Suprapubic skin (tissue), 3 donors: ENCODE results near the gene CYP4F8.

ENCODE experiments used
- CTCF ChIP-seq, 2 donors: fragments of 200-600 bp in 1 of 2; fragments of 450-650 bp in 1 of 2; sonication (generic) in 1 of 2; IDR thresholded peaks; one replicate each; pipeline ENCODE4 v1.5.1; 2016 to 2019; ENCODE audit warnings: antibody characterized with exemption in 2 of 2, mild to moderate bottlenecking in 1 of 2, moderate library complexity in 1 of 2
- POLR2A ChIP-seq, 2 donors: fragments of 450-650 bp; IDR thresholded peaks; one replicate each; pipeline ENCODE4 v1.6.1; 2017; ENCODE audit warnings: antibody characterized with exemption in 2 of 2, mild to moderate bottlenecking in 2 of 2, moderate library complexity in 2 of 2

- TF ChIP-seq CTCF (IDR thresholded peaks at IDR 0.05) (no peak), POLR2A (IDR thresholded peaks at IDR 0.05) (no peak)
Measured at GRCh38 chr19:15671237-15671821, 56.3 kb downstream of the CYP4F8 start.
